Measurements from ENCODE around the gene EPHA1. TPM values are rescaled to one million over a fixed set of nuclear protein-coding genes. Genes with fewer than 3 reads are reported as not detected.
"Not testable (repeated sequence)": the region's sequence is repeated elsewhere in the genome, so short reads cannot be mapped to it uniquely, and the experiment has no call there.

Gene EPHA1
- total RNA-seq, 4 donors from 2014 or later = 0.87 to 3.6 TPM; not detected in 2

GRCh38 chr7:143392875-143393266, 15.8 kb downstream of the EPHA1 start:
- TF ChIP-seq POLR2A (IDR thresholded peaks at IDR 0.05) (no peak), CTCF (IDR thresholded peaks at IDR 0.05) (no peak), EP300 (IDR thresholded peaks at IDR 0.05) (no peak)
- no peak for DNase-seq (ENCODE audit: low spot score in 2 of 2)
- Histone ChIP-seq H3K4me1 (peaks cover 4 to 77% (median 34%) of the 10 kb centered on the region in 4 donors), H3K27ac (peak overlapping the region in 3 of 4 donors; percentile 77 to 92 (median 86)), H3K36me3 (peaks cover 0 to 31% (median 12%) of the 10 kb centered on the region in 3 donors), H3K4me3 (no peak overlapping the region), H3K9me3 (no peaks in the 10 kb centered on the region), H3K27me3 (no peaks in the 10 kb centered on the region)
- 91 to 93% methylated on average over 6 of the region's 6 CpGs for WGBS, 2 donors

- H3K4me1 ChIP-seq = peaks cover 4 to 81% (median 34%) of the 10 kb centered on the region in 4 donors
- DNase-seq (ENCODE audit: low spot score in 2 of 2); H3K27me3 ChIP-seq; H3K9me3 ChIP-seq; H3K4me3 ChIP-seq: not testable (repeated sequence)
- peaks cover 0 to 36% (median 12%) of the 10 kb centered on the region in 3 donors for H3K36me3 ChIP-seq
- peak overlapping the region; percentile 46 to 92 (median 82) for H3K27ac ChIP-seq
- 87 to 94% methylated on average over 8 of the region's 8 CpGs for WGBS, 2 donors
Measured at GRCh38 chr7:143392427-143392826, 16.2 kb downstream of the EPHA1 start.

- H3K36me3 ChIP-seq = peaks cover 0 to 42% (median 12%) of the 10 kb centered on the region in 3 donors
- no peaks in the 10 kb centered on the region for H3K27me3 ChIP-seq
- 37% methylated on average over 19 to 21 of the region's 24 CpGs for WGBS, 2 donors
- DNase-seq (ENCODE audit: low spot score in 2 of 2) = peak; percentile 55 to 70
- no peaks in the 10 kb centered on the region for H3K9me3 ChIP-seq
- H3K4me1 ChIP-seq = peaks cover 4 to 88% (median 38%) of the 10 kb centered on the region in 4 donors
- H3K4me3 ChIP-seq = no peak overlapping the region
- H3K27ac ChIP-seq = peak overlapping the region; percentile 46 to 92 (median 82)
- peak in 1 of 2 donors; percentile 22 for TF ChIP-seq POLR2A (IDR thresholded peaks at IDR 0.05)
- no peak for TF ChIP-seq CTCF (IDR thresholded peaks at IDR 0.05)
- peak in 1 of 2 donors; percentile 49 for TF ChIP-seq EP300 (IDR thresholded peaks at IDR 0.05)
Measured at GRCh38 chr7:143391462-143392404, 16.9 kb downstream of the EPHA1 start.

- H3K4me1 ChIP-seq = peaks cover 4 to 92% (median 45%) of the 10 kb centered on the region in 4 donors
- no peak for DNase-seq (ENCODE audit: low spot score in 2 of 2)
- peaks cover 0 to 42% (median 12%) of the 10 kb centered on the region in 3 donors for H3K36me3 ChIP-seq
- H3K27ac ChIP-seq = peak overlapping the region in 3 of 4 donors; percentile 77 to 92 (median 86)
- H3K9me3 ChIP-seq = no peaks in the 10 kb centered on the region
- H3K4me3 ChIP-seq = no peak overlapping the region
- TF ChIP-seq EP300 (IDR thresholded peaks at IDR 0.05) (no peak), CTCF (IDR thresholded peaks at IDR 0.05) (no peak)
- H3K27me3 ChIP-seq = no peaks in the 10 kb centered on the region
- 69 to 73% methylated on average over 9 of the region's 9 CpGs for WGBS, 2 donors
Measured at GRCh38 chr7:143390773-143391317, 17.8 kb downstream of the EPHA1 start.

- TF ChIP-seq EP300 (IDR thresholded peaks at IDR 0.05) (no peak), CTCF (IDR thresholded peaks at IDR 0.05) (no peak), POLR2A (IDR thresholded peaks at IDR 0.05) (no peak)
- Histone ChIP-seq H3K27ac (peak overlapping the region in 3 of 4 donors; percentile 77 to 92 (median 86)), H3K27me3 (no peaks in the 10 kb centered on the region), H3K36me3 (peaks cover 0 to 42% (median 12%) of the 10 kb centered on the region in 3 donors), H3K4me1 (peaks cover 4 to 92% (median 48%) of the 10 kb centered on the region in 4 donors), H3K9me3 (no peaks in the 10 kb centered on the region), H3K4me3 (no peak overlapping the region)
- DNase-seq (ENCODE audit: low spot score in 2 of 2) = no peak
- 81 to 88% methylated on average over 10 of the region's 10 CpGs for WGBS, 2 donors
Measured at GRCh38 chr7:143390104-143390772, 18.4 kb downstream of the EPHA1 start.

All from tibial nerve (tissue), 4 donors.